HepG2 (cell line): Measurements from ENCODE around the gene SCUBE1. TPM values are rescaled to one million over a fixed set of nuclear protein-coding genes. Genes with fewer than 3 reads are reported as not detected.

Source experiments
- ATAC-seq: fragments of 200-7000 bp; cut with Tn5 transposase; 3 replicates; pipeline ENCODE4 v1.9.1; 2020; ENCODE audit warnings: mild to moderate bottlenecking, moderate library complexity
- BruUV-seq: library from RNA; stranded (reverse); fragments of 400-500 nt; replicated peaks from 2 replicates; lab custom pipeline; 2021; lab: Mats Ljungman, UMichigan
- CTCF ChIA-PET: fragments of 300-600 bp; formaldehyde crosslinking; extraction: SDS; loops from one replicate; lab custom pipeline; 2021; ENCODE audit warnings: low total read pairs, inconsistent platforms, low intra/inter-chr PET ratio; lab: Yijun Ruan, JAX
- POLR2A ChIA-PET: fragments of 350-600 bp; sonication (Branson Sonifier 250); formaldehyde crosslinking; loops from one replicate; lab custom pipeline; 2020; ENCODE audit warnings: antibody characterized with exemption, inconsistent platforms; lab: Yijun Ruan, JAX
- DNase-seq: peaks from one replicate; pipeline ENCODE4 v3.0.0-alpha.2; 2015; ENCODE audit warnings: low spot score
- FAIRE-seq: peaks from 3 replicates; lab custom pipeline; 2011; peaks lifted over from hg19 to GRCh38; lab: Jason Lieb, UNC
- H2AFZ ChIP-seq: one replicate; pipeline ENCODE4 v1.6.1; 2011; ENCODE audit warnings: low read length, inconsistent platforms
- H3K27ac ChIP-seq: fragments of 300-600 bp; 3 replicates; pipeline ENCODE4 v1.8.0; 2011; ENCODE audit warnings: mixed run types, mild to moderate bottlenecking, mixed read lengths, low read length, inconsistent platforms; ENCODE audit not compliant: insufficient read depth; ENCODE audit errors: extremely low read length
- H3K27me3 ChIP-seq, 2 experiments: fragments of 200-600 bp in 1 of 2; 2 replicates in 1 of 2; 3 replicates in 1 of 2; pipeline versions ENCODE4 v1.6.0 to v1.8.0; 2011; ENCODE audit warnings: low read length in 2 of 2, mild to moderate bottlenecking in 2 of 2, moderate library complexity in 2 of 2, inconsistent platforms in 1 of 2; ENCODE audit not compliant: insufficient read depth in 2 of 2, control insufficient read depth in 1 of 2
- H3K36me3 ChIP-seq, 2 experiments: fragments of 200-600 bp in 1 of 2; replicated peaks in 1 of 2; 2 replicates in 1 of 2; 3 replicates in 1 of 2; pipeline versions ENCODE4 v1.5.1 to v1.8.0; 2011; ENCODE audit warnings: low read length in 2 of 2, inconsistent platforms in 1 of 2; ENCODE audit not compliant: insufficient read depth in 2 of 2, control insufficient read depth in 1 of 2
- H3K4me1 ChIP-seq: 2 replicates; pipeline ENCODE4 v1.5.1; 2012; ENCODE audit warnings: low read length, inconsistent platforms; ENCODE audit not compliant: insufficient read depth
- H3K4me2 ChIP-seq: 2 replicates; pipeline ENCODE4 v1.6.0; 2011; ENCODE audit warnings: low read depth, low read length, inconsistent platforms
- H3K4me3 ChIP-seq, 3 experiments: fragments of 200-600 bp in 1 of 3; sonication (generic), shearing (Covaris generic) in 1 of 3; replicated peaks in 1 of 3; 2 replicates each; pipeline ENCODE4 v1.5.1; 2011 to 2016; ENCODE audit warnings: low read length in 3 of 3, inconsistent platforms in 2 of 3, low read depth in 2 of 3, mild to moderate bottlenecking in 2 of 3, control low read depth in 1 of 3, mixed read lengths in 1 of 3; ENCODE audit not compliant: insufficient read depth in 1 of 3
- H3K79me2 ChIP-seq: one replicate; pipeline ENCODE4 v1.6.1; 2011; ENCODE audit warnings: low read length, inconsistent platforms; ENCODE audit not compliant: insufficient read depth
- H3K9ac ChIP-seq: 2 replicates; pipeline ENCODE4 v1.6.0; 2011; ENCODE audit warnings: mild to moderate bottlenecking, low read depth, low read length, inconsistent platforms; ENCODE audit not compliant: insufficient read depth
- H3K9me3 ChIP-seq: 2 replicates; pipeline ENCODE4 v1.5.1; 2012; ENCODE audit warnings: mild to moderate bottlenecking, low read length
- H4K20me1 ChIP-seq: 2 replicates; pipeline ENCODE4 v1.6.0; 2011; ENCODE audit warnings: inconsistent platforms, mild to moderate bottlenecking, low read length, moderate library complexity; ENCODE audit not compliant: insufficient read depth
- EHMT2 ChIP-seq: fragments of 200-600 bp; sonication (generic); IDR thresholded peaks from 2 replicates; pipeline ENCODE4 v1.7.0; 2017; ENCODE audit warnings: antibody characterized with exemption, low read depth, low read length, borderline replicate concordance
- GABPB1 ChIP-seq: IDR thresholded peaks from 2 replicates; pipeline ENCODE4 v1.6.1; 2016; ENCODE audit warnings: mild to moderate bottlenecking, missing genetic modification reagents, moderate library complexity, missing compliant biosample characterization
- GFI1 ChIP-seq: sonication (generic); formaldehyde crosslinking; IDR thresholded peaks from 2 replicates; pipeline ENCODE4 v1.5.0; 2020; ENCODE audit warnings: missing genetic modification reagents, mild to moderate bottlenecking, borderline replicate concordance
- HDAC1 ChIP-seq: sonication (generic); formaldehyde crosslinking; IDR thresholded peaks from 2 replicates; pipeline ENCODE4 v1.5.1; 2020; ENCODE audit warnings: mild to moderate bottlenecking, missing genetic modification reagents
- HNRNPLL ChIP-seq: fragments of 200-400 bp; formaldehyde crosslinking; IDR thresholded peaks from 2 replicates; pipeline ENCODE4 v1.6.1; 2017; ENCODE audit warnings: mild to moderate bottlenecking, low read depth, low read length; ENCODE audit not compliant: poor library complexity, severe bottlenecking
- KDM1A ChIP-seq: IDR thresholded peaks from 2 replicates; pipeline ENCODE4 v1.6.1; 2016; ENCODE audit warnings: missing compliant biosample characterization
- MAFG ChIP-seq: sonication (generic); formaldehyde crosslinking; IDR thresholded peaks from 2 replicates; pipeline ENCODE4 v1.5.1; 2020; ENCODE audit warnings: mild to moderate bottlenecking, missing genetic modification reagents
- MIXL1 ChIP-seq: IDR thresholded peaks from 2 replicates; pipeline ENCODE4 v1.6.1; 2016
- MXD1 ChIP-seq: sonication (generic); formaldehyde crosslinking; IDR thresholded peaks from 2 replicates; pipeline ENCODE4 v1.4.0; 2020; ENCODE audit warnings: mild to moderate bottlenecking, missing genetic modification reagents
- RFX1 ChIP-seq: fragments of 450-650 bp; IDR thresholded peaks from 2 replicates; pipeline ENCODE4 v1.6.1; 2017
- SALL2 ChIP-seq: sonication (generic); formaldehyde crosslinking; IDR thresholded peaks from 2 replicates; pipeline ENCODE4 v1.8.1; 2023; ENCODE audit warnings: mild to moderate bottlenecking, missing genetic modification reagents, inconsistent platforms
- SIX4 ChIP-seq: sonication (generic); formaldehyde crosslinking; IDR thresholded peaks from 2 replicates; pipeline ENCODE4 v1.4.0; 2020; ENCODE audit warnings: missing genetic modification reagents
- SMC3 ChIP-seq: IDR thresholded peaks from 2 replicates; pipeline ENCODE4 v1.6.1; 2011; ENCODE audit warnings: low read length, improper control_type of control experiment
- SRSF9 ChIP-seq: fragments of 200-400 bp; formaldehyde crosslinking; IDR thresholded peaks from 2 replicates; pipeline ENCODE4 v1.6.1; 2018; ENCODE audit warnings: borderline replicate concordance, mild to moderate bottlenecking, low read depth, low read length; ENCODE audit not compliant: insufficient read depth, poor library complexity, severe bottlenecking
- TMF1 ChIP-seq: sonication (generic); formaldehyde crosslinking; IDR thresholded peaks from 2 replicates; pipeline ENCODE4 v1.8.1; 2022; ENCODE audit warnings: low read depth, missing genetic modification reagents
- XRCC5 ChIP-seq: fragments of 200-400 bp; formaldehyde crosslinking; optimal IDR thresholded peaks from 2 replicates; pipeline ENCODE3; 2017; ENCODE audit warnings: mild to moderate bottlenecking, low read length
- ZFP1 ChIP-seq: IDR thresholded peaks from 2 replicates; pipeline ENCODE4 v1.6.1; 2016
- ZNF205 ChIP-seq: IDR thresholded peaks from 2 replicates; pipeline ENCODE4 v1.6.1; 2018; ENCODE audit warnings: missing biosample characterization, missing genetic modification reagents
- ZNF275 ChIP-seq: sonication (generic); formaldehyde crosslinking; IDR thresholded peaks from 2 replicates; pipeline ENCODE4 v1.8.0; 2022; ENCODE audit warnings: missing genetic modification reagents, mild to moderate bottlenecking, inconsistent platforms, borderline replicate concordance
- ZNF430 ChIP-seq: sonication (generic); formaldehyde crosslinking; IDR thresholded peaks from 2 replicates; pipeline ENCODE4 v1.9.0; 2021; ENCODE audit warnings: mild to moderate bottlenecking, missing genetic modification reagents
- ZNF44 ChIP-seq: sonication (generic); formaldehyde crosslinking; IDR thresholded peaks from 2 replicates; pipeline ENCODE4 v1.5.1; 2020; ENCODE audit warnings: mild to moderate bottlenecking, missing genetic modification reagents
- ZNF503 ChIP-seq: sonication (generic); formaldehyde crosslinking; IDR thresholded peaks from 2 replicates; pipeline ENCODE4 v1.4.0; 2020; ENCODE audit warnings: missing genetic modification reagents
- ZSCAN5A ChIP-seq: sonication (generic); formaldehyde crosslinking; IDR thresholded peaks from 2 replicates; pipeline ENCODE4 v1.8.0; 2022; ENCODE audit warnings: mild to moderate bottlenecking, missing genetic modification reagents, borderline replicate concordance
- WGBS: methylation state at CpG from one replicate; pipeline ENCODE4 v1.1.6; 2017; ENCODE audit warnings: low lambda C conversion rate; 5-methylcytosine and 5-hydroxymethylcytosine counted together
- in situ Hi-C: cut with HindIII; loops from 2 replicates; pipeline ENCODE4 v1.10.0; 2017; ENCODE audit warnings: low pct_unique_long_range_greater_than_20kb; ENCODE audit not compliant: extremely low pct_ligation_motif_present
- intact Hi-C: fragments of 100-400 bp; cut with micrococcal nuclease; formaldehyde crosslinking; loops from one replicate; pipeline ENCODE4 v1.10.0; 2022; ENCODE audit not compliant: unreplicated experiment
- polyA plus RNA-seq, 8 experiments: library from polyadenylated mRNA; depleted of rRNA in 3 of 8; stranded (reverse) in 7 of 8; unstranded in 1 of 8; fragments of >200 nt; fragmentation: Illumina TruSeq in 4 of 8; extraction: Trizol in 4 of 8; gene quantifications; 2 replicates each; pipeline versions ENCODE4 v1.2.1 to v1.2.3, GENCODE V29; 2011 to 2016; ENCODE audit warnings: low read depth in 4 of 8, missing spikeins in 1 of 8, mixed read lengths in 1 of 8; ENCODE audit not compliant: insufficient read depth in 1 of 8
- total RNA-seq, 5 experiments: library from RNA; depleted of rRNA; stranded (reverse); fragments of >200 nt; fragmentation: Illumina TruSeq; extraction: Trizol; gene quantifications; 2 replicates each; pipeline ENCODE4 v1.2.3, GENCODE V29; 2016; ENCODE audit warnings: low read depth in 1 of 5

Gene SCUBE1
- total and polyA plus RNA-seq, 2 of the 13 experiments (the other 11 are each of a cell fraction or from before 2014, with no cell fraction given): under 0.01 to 0.05 TPM

GRCh38 chr22:43346521-43346929 is 3.4 kb upstream of the SCUBE1 start:
- Histone ChIP-seq H3K4me3 (no peak overlapping the region), H3K27ac (no peak overlapping the region), H4K20me1 (peaks cover 2% of the 10 kb centered on the region; the same call in 1 of the 2 replicates), H3K79me2 (no peaks in the 10 kb centered on the region), H3K36me3 (no peaks in the 10 kb centered on the region), H3K9me3 (no peaks in the 10 kb centered on the region), H3K27me3 (peaks cover 4 to 21% of the 10 kb centered on the region in 2 experiments), H2AFZ (no peak overlapping the region), H3K4me2 (no peak overlapping the region), H3K4me1 (peaks cover 26% of the 10 kb centered on the region), H3K9ac (no peak overlapping the region)
- BruUV-seq: no TSS peak
- in situ Hi-C loops: loop anchor here (5.0 to 10.0 kb wide), 2 partner anchors 74 to 112 kb away; no protein-coding TSS in a partner anchor
- intact Hi-C loops: loop anchor here (1.0 to 5.0 kb wide), 3 partner anchors 39 to 114 kb away; no protein-coding TSS in a partner anchor
- peak; percentile 30 for DNase-seq
- 25% methylated on average over 4 of the region's 8 CpGs for WGBS
- ChIA-PET CTCF (interaction anchor here (1.3 to 2.2 kb wide), 3 partner anchors 39 to 115 kb away, joined by 4 to 32 read pairs (median 21); no protein-coding TSS in a partner anchor), POLR2A (no interaction called here)
- peak; percentile 81 for ATAC-seq
- FAIRE-seq: peak; percentile 61
- TF ChIP-seq ZNF44 (no peak), TMF1 (CRISPR knock-in tag) (no peak), GFI1 (CRISPR knock-in tag) (no peak), ZNF430 (CRISPR knock-in tag) (no peak), MXD1 (CRISPR knock-in tag) (no peak), SALL2 (no peak), GABPB1 (CRISPR knock-in tag) (no peak), ZFP1 (CRISPR knock-in tag) (no peak), RFX1 (no peak), KDM1A (no peak), MAFG (CRISPR knock-in tag) (no peak), HNRNPLL (no peak), ZNF503 (CRISPR knock-in tag) (no peak), XRCC5 (peak; percentile 72), MIXL1 (CRISPR knock-in tag) (no peak), HDAC1 (CRISPR knock-in tag) (no peak), EHMT2 (no peak), ZSCAN5A (CRISPR knock-in tag) (no peak), SIX4 (CRISPR knock-in tag) (no peak), ZNF205 (CRISPR knock-in tag) (no peak), SRSF9 (no peak), ZNF275 (CRISPR knock-in tag) (no peak), SMC3 (peak; percentile 78)
